ENCODE results near the gene UBE2E1.

GRCh38 chr3:23817508-23818223 is 11.9 kb downstream of the UBE2E1 start:
- TF ChIP-seq CTCF (IDR thresholded peaks at IDR 0.05; ENCODE audit: low read depth, low read length) (no peak), POLR2A (IDR thresholded peaks at IDR 0.05; ENCODE audit: extremely low read depth, insufficient read length) (no peak), MAX (IDR thresholded peaks at IDR 0.05; ENCODE audit: low read depth, low read length) (no peak), MYC (IDR thresholded peaks at IDR 0.05; ENCODE audit: low read depth, low read length) (no peak)

Data from NB4 (cell line).